Osteoblast (primary cell): ENCODE results near the gene TMEM9. TPM values are rescaled to one million over a fixed set of nuclear protein-coding genes. Genes with fewer than 3 reads are reported as not detected.

Experiments used
- DNase-seq: peaks from one replicate; pipeline ENCODE4 v3.0.0; 2011; ENCODE audit warnings: low spot score, mixed read lengths; ENCODE audit not compliant: insufficient read length; ENCODE audit errors: missing footprints
- H2AFZ ChIP-seq: 2 replicates; pipeline ENCODE4 v1.6.0; 2011; ENCODE audit warnings: mild to moderate bottlenecking, low read length
- H3K27ac ChIP-seq: 2 replicates; pipeline ENCODE4 v1.5.1; 2011; ENCODE audit warnings: mild to moderate bottlenecking, low read depth, low read length, moderate library complexity
- H3K27me3 ChIP-seq: 2 replicates; pipeline ENCODE4 v1.6.0; 2012; ENCODE audit warnings: mild to moderate bottlenecking, control low read depth, inconsistent platforms, low read length, moderate library complexity; ENCODE audit not compliant: insufficient read depth
- H3K36me3 ChIP-seq: 2 replicates; pipeline ENCODE4 v1.5.1; 2011; ENCODE audit warnings: mild to moderate bottlenecking, low read length, control low read depth, moderate library complexity; ENCODE audit not compliant: insufficient read depth
- H3K4me1 ChIP-seq: 2 replicates; pipeline ENCODE4 v1.5.1; 2011; ENCODE audit warnings: mild to moderate bottlenecking, low read length, control low read depth, moderate library complexity; ENCODE audit not compliant: insufficient read depth
- H3K4me2 ChIP-seq: 2 replicates; pipeline ENCODE4 v1.6.0; 2011; ENCODE audit warnings: mild to moderate bottlenecking, low read length; ENCODE audit not compliant: insufficient read depth
- H3K4me3 ChIP-seq: fragments of 200-600 bp; sonication (generic); 3 replicates; pipeline ENCODE4 v1.5.1; 2012; ENCODE audit warnings: mild to moderate bottlenecking, low read length, inconsistent platforms; ENCODE audit not compliant: insufficient read depth
- H3K79me2 ChIP-seq: 2 replicates; pipeline ENCODE4 v1.6.0; 2012; ENCODE audit warnings: mild to moderate bottlenecking, low read length, control low read depth, inconsistent platforms; ENCODE audit not compliant: insufficient read depth
- H3K9me3 ChIP-seq: 2 replicates; pipeline ENCODE4 v1.5.1; 2011; ENCODE audit warnings: low read depth, low read length, control low read depth
- H4K20me1 ChIP-seq: 2 replicates; pipeline ENCODE4 v1.6.0; 2012; ENCODE audit warnings: mild to moderate bottlenecking, low read length, control low read depth; ENCODE audit not compliant: insufficient read depth
- CTCF ChIP-seq: IDR thresholded peaks from 2 replicates; pipeline ENCODE4 v1.5.1; 2011; ENCODE audit warnings: mild to moderate bottlenecking, low read depth, low read length, moderate library complexity; ENCODE audit errors: extremely low read depth
- total RNA-seq: library from RNA; depleted of rRNA; stranded (reverse); fragments of >200 nt; gene quantifications from 2 replicates; pipeline ENCODE4 v1.2.3, GENCODE V29; 2012

TMEM9 gene
- total RNA-seq, 1 donor = 45.6 TPM

- Histone ChIP-seq H3K36me3 (peaks cover 30% of the 10 kb centered on the region), H3K79me2 (peaks cover 9% of the 10 kb centered on the region), H3K4me1 (peaks cover 13% of the 10 kb centered on the region), H3K27me3 (peaks cover 13% of the 10 kb centered on the region), H2AFZ (peak overlapping the region; percentile 99), H3K9me3 (no peaks in the 10 kb centered on the region), H3K4me3 (peak overlapping the region; percentile 91), H3K27ac (peak overlapping the region; percentile 65), H3K4me2 (peak overlapping the region; percentile 96), H4K20me1 (peaks cover 4% of the 10 kb centered on the region)
- peak; percentile 82 for DNase-seq
- no peak for TF ChIP-seq CTCF
These were observed 543 bp downstream of the TMEM9 start for GRCh38 chr1:201153474-201154388.

- no peaks in the 10 kb centered on the region for H3K27me3 ChIP-seq
- no peaks in the 10 kb centered on the region for H3K9me3 ChIP-seq
- H3K79me2 ChIP-seq = peaks cover 9% of the 10 kb centered on the region
- H2AFZ ChIP-seq = no peak overlapping the region
- H3K4me3 ChIP-seq = no peak overlapping the region
- peak; percentile 48 for TF ChIP-seq CTCF
- H3K36me3 ChIP-seq = peaks cover 54% of the 10 kb centered on the region
- no peak for DNase-seq
- H3K4me2 ChIP-seq = no peak overlapping the region
- H3K27ac ChIP-seq = no peak overlapping the region
- peaks cover 22% of the 10 kb centered on the region for H4K20me1 ChIP-seq
- H3K4me1 ChIP-seq = peaks cover 8% of the 10 kb centered on the region
These were observed 4.9 kb downstream of the TMEM9 start for GRCh38 chr1:201149400-201149799.

GRCh38 chr1:201147396-201148015, 6.8 kb downstream of the TMEM9 start:
- no peaks in the 10 kb centered on the region for H3K79me2 ChIP-seq
- no peaks in the 10 kb centered on the region for H3K27me3 ChIP-seq
- H3K4me1 ChIP-seq = no peaks in the 10 kb centered on the region
- no peak for TF ChIP-seq CTCF
- H3K27ac ChIP-seq = no peak overlapping the region
- H2AFZ ChIP-seq = no peak overlapping the region
- H3K4me3 ChIP-seq = no peak overlapping the region
- DNase-seq = no peak
- no peaks in the 10 kb centered on the region for H3K9me3 ChIP-seq
- H3K4me2 ChIP-seq = no peak overlapping the region
- H4K20me1 ChIP-seq = peaks cover 22% of the 10 kb centered on the region
- H3K36me3 ChIP-seq = peaks cover 71% of the 10 kb centered on the region
